Hepatocyte (in vitro differentiated cells): Measurements from ENCODE around the gene RPL38. TPM values are rescaled to one million over a fixed set of nuclear protein-coding genes. Genes with fewer than 3 reads are reported as not detected.

Experiments used
- DNase-seq: peaks from one replicate; pipeline ENCODE4 v3.0.0-alpha.2; 2016; ENCODE audit warnings: low spot score
- H2AFZ ChIP-seq: fragments of 200-600 bp; sonication (generic); 2 replicates; pipeline ENCODE4 v1.6.0; 2016; ENCODE audit warnings: antibody characterized with exemption, mild to moderate bottlenecking
- H3K27ac ChIP-seq: fragments of 200-600 bp; sonication (generic); 2 replicates; pipeline ENCODE4 v1.5.1; 2016; ENCODE audit warnings: mild to moderate bottlenecking
- H3K27me3 ChIP-seq: fragments of 200-600 bp; sonication (generic); 2 replicates; pipeline ENCODE4 v1.6.1; 2016
- H3K36me3 ChIP-seq: fragments of 200-600 bp; sonication (generic); replicated peaks from 2 replicates; pipeline ENCODE4 v1.5.1; 2016; ENCODE audit warnings: low read depth; ENCODE audit not compliant: insufficient read depth
- H3K4me1 ChIP-seq: fragments of 200-600 bp; sonication (generic); 2 replicates; pipeline ENCODE4 v1.5.1; 2016; ENCODE audit warnings: mild to moderate bottlenecking, moderate library complexity; ENCODE audit not compliant: insufficient read depth
- H3K4me2 ChIP-seq: fragments of 200-600 bp; sonication (generic); 2 replicates; pipeline ENCODE4 v1.6.0; 2016
- H3K4me3 ChIP-seq: fragments of 200-600 bp; sonication (generic); 2 replicates; pipeline ENCODE4 v1.5.1; 2016; ENCODE audit warnings: mild to moderate bottlenecking
- H3K79me2 ChIP-seq: fragments of 200-600 bp; sonication (generic); 2 replicates; pipeline ENCODE4 v1.6.0; 2017; ENCODE audit warnings: mild to moderate bottlenecking
- H3K9me2 ChIP-seq: fragments of 200-600 bp; sonication (generic); replicated peaks from 2 replicates; pipeline ENCODE4 v1.6.0; 2017; ENCODE audit warnings: mild to moderate bottlenecking; ENCODE audit not compliant: insufficient read depth
- H3K9me3 ChIP-seq: fragments of 200-600 bp; sonication (generic); 2 replicates; pipeline ENCODE4 v1.5.1; 2016; ENCODE audit warnings: low read depth, mild to moderate bottlenecking
- H4K20me1 ChIP-seq: fragments of 200-600 bp; sonication (generic); 2 replicates; pipeline ENCODE4 v1.6.0; 2016; ENCODE audit warnings: mild to moderate bottlenecking; ENCODE audit not compliant: insufficient read depth, poor library complexity, severe bottlenecking
- EZH2 ChIP-seq: fragments of 200-600 bp; sonication (generic); IDR thresholded peaks from 2 replicates; pipeline ENCODE4 v1.6.1; 2016; ENCODE audit warnings: antibody characterized with exemption, mild to moderate bottlenecking, borderline replicate concordance
- EZH2phosphoT487 ChIP-seq: fragments of 200-600 bp; sonication (generic); IDR thresholded peaks from one replicate; pipeline ENCODE4 v1.6.1; 2018; ENCODE audit warnings: antibody characterized with exemption, mild to moderate bottlenecking, low read depth, moderate library complexity; ENCODE audit not compliant: unreplicated experiment, severe bottlenecking
- WGBS: methylation state at CpG from one replicate; pipeline ENCODE4 v1.1.6; 2016; ENCODE audit warnings: low lambda C conversion rate; ENCODE audit errors: missing lambda C conversion rate; 5-methylcytosine and 5-hydroxymethylcytosine counted together
- polyA plus RNA-seq: library from polyadenylated mRNA; unstranded; fragments of >200 nt; fragmentation: Nextera tagmentation; extraction: Ambion mirVana; gene quantifications from 2 replicates; pipeline ENCODE4 v1.2.1, GENCODE V29; 2016
- total RNA-seq: library from RNA; depleted of rRNA; stranded (reverse); fragments of >200 nt; gene quantifications from 2 replicates; pipeline ENCODE4 v1.2.3, GENCODE V29; 2014
- TF ChIP-seq, protein P1 (sequence below): fragments of 200-600 bp; sonication (generic); IDR thresholded peaks from 2 replicates; pipeline ENCODE4 v1.5.1; 2016; ENCODE audit warnings: antibody characterized with exemption, mild to moderate bottlenecking; ENCODE audit not compliant: poor library complexity

Gene RPL38
- total and polyA plus RNA-seq, 2 experiments from 2014 or later, result 276 to 758 TPM

GRCh38 chr17:74211141-74211911 is 7.8 kb downstream of the RPL38 start:
- H3K9me3 ChIP-seq, result no peaks in the 10 kb centered on the region
- H4K20me1 ChIP-seq, result peaks cover 46% of the 10 kb centered on the region
- peaks cover 23% of the 10 kb centered on the region for H3K79me2 ChIP-seq
- TF ChIP-seq EZH2 (no peak), EZH2phosphoT487 (no peak)
- TF ChIP-seq, protein P1, sequence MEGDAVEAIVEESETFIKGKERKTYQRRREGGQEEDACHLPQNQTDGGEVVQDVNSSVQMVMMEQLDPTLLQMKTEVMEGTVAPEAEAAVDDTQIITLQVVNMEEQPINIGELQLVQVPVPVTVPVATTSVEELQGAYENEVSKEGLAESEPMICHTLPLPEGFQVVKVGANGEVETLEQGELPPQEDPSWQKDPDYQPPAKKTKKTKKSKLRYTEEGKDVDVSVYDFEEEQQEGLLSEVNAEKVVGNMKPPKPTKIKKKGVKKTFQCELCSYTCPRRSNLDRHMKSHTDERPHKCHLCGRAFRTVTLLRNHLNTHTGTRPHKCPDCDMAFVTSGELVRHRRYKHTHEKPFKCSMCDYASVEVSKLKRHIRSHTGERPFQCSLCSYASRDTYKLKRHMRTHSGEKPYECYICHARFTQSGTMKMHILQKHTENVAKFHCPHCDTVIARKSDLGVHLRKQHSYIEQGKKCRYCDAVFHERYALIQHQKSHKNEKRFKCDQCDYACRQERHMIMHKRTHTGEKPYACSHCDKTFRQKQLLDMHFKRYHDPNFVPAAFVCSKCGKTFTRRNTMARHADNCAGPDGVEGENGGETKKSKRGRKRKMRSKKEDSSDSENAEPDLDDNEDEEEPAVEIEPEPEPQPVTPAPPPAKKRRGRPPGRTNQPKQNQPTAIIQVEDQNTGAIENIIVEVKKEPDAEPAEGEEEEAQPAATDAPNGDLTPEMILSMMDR, result no peak
- H3K36me3 ChIP-seq, result no peaks in the 10 kb centered on the region
- no peaks in the 10 kb centered on the region for H3K9me2 ChIP-seq
- peak overlapping the region; percentile 86 for H3K4me2 ChIP-seq
- peak overlapping the region; percentile 56 for H3K4me3 ChIP-seq
- DNase-seq, result peak; percentile 51
- no peaks in the 10 kb centered on the region for H3K27me3 ChIP-seq
- H2AFZ ChIP-seq, result no peak overlapping the region
- peak overlapping the region; percentile 75 for H3K27ac ChIP-seq
- H3K4me1 ChIP-seq, result peaks cover 38% of the 10 kb centered on the region
- 41% methylated on average over 14 of the region's 14 CpGs for WGBS

DNA sequence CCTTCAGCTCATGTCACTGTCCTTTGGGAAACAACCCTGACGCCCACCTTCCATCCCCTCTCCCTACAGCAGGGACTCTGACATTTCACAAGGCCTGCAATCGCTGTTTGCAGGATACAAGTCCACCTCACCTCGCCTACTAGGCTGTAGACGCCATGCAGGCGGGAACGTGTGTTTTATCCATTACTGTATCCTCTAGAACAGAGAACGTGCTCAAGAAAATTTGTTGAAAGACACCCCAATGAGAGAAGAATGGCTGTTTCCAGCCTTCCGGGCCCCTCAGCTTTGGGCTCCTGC is 8.4 kb downstream of the RPL38 start:
- H3K4me3 ChIP-seq, result peak overlapping the region; percentile 56
- peaks cover 19% of the 10 kb centered on the region for H3K79me2 ChIP-seq
- peak overlapping the region; percentile 75 for H3K27ac ChIP-seq
- no peaks in the 10 kb centered on the region for H3K36me3 ChIP-seq
- no peaks in the 10 kb centered on the region for H3K9me3 ChIP-seq
- H3K27me3 ChIP-seq, result no peaks in the 10 kb centered on the region
- DNase-seq, result no peak
- 44% methylated on average over 8 of the region's 8 CpGs for WGBS
- TF ChIP-seq, protein P1, result no peak
- TF ChIP-seq EZH2 (peak; percentile 14), EZH2phosphoT487 (no peak)
- H4K20me1 ChIP-seq, result peaks cover 43% of the 10 kb centered on the region
- peaks cover 38% of the 10 kb centered on the region for H3K4me1 ChIP-seq
- no peak overlapping the region for H2AFZ ChIP-seq
- no peaks in the 10 kb centered on the region for H3K9me2 ChIP-seq
- peak overlapping the region; percentile 86 for H3K4me2 ChIP-seq

DNA sequence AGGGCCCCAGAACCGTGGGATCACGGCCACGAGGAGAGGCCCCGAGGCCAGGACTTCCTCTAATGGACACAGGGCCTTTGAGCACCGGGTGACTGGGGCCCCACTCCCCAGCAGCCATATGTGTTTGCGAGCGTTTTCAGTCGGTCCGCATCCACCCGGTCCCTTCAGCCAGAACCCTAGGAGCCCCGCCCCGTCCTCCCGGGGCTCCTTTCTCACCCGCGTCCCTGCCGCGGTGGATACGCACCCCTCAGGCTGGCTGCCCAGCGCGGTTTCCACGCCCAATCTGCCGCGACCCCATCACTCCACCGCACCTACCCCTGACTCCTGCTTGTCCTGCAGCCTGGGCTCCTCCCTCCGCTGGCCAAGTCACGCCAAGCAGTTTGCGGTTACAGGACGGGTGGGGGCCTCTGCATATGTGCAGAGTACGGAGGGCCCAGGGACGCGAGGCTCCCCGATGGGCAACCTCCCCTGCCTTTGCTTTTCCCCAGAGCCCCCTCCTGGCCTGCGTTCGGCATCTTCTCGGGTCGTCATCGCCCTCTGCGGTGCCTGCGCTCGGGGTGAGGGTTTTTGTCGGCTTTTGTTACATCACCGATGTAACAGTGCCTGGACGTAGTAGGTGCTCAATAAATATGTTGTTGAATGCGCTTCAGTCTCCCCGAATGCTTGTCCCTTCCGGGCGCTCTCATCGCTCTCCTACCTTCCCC is 8.9 kb downstream of the RPL38 start:
- peaks cover 38% of the 10 kb centered on the region for H3K4me1 ChIP-seq
- H3K4me2 ChIP-seq, result peak overlapping the region; percentile 86
- peak overlapping the region; percentile 86 for H2AFZ ChIP-seq
- H3K4me3 ChIP-seq, result peak overlapping the region; percentile 56
- TF ChIP-seq, protein P1, result no peak
- peak; percentile 16 for TF ChIP-seq EZH2
- peaks cover 14% of the 10 kb centered on the region for H3K79me2 ChIP-seq
- no peaks in the 10 kb centered on the region for H3K9me2 ChIP-seq
- peaks cover 38% of the 10 kb centered on the region for H4K20me1 ChIP-seq
- no peaks in the 10 kb centered on the region for H3K36me3 ChIP-seq
- H3K9me3 ChIP-seq, result no peaks in the 10 kb centered on the region
- no peaks in the 10 kb centered on the region for H3K27me3 ChIP-seq
- peak; percentile 42 for DNase-seq
- WGBS, result 12% methylated on average over 48 of the region's 48 CpGs
- H3K27ac ChIP-seq, result peak overlapping the region; percentile 75
